Endodermal cell (in vitro differentiated cells): ENCODE data around the gene SLC26A3. TPM values are rescaled to one million over a fixed set of nuclear protein-coding genes. Genes with fewer than 3 reads are reported as not detected.

Experiments used
- DNase-seq: peaks from one replicate; pipeline ENCODE4 v3.0.0-alpha.2; 2017
- H3K27ac ChIP-seq: 2 replicates; pipeline ENCODE4 v1.5.1; 2013; ENCODE audit warnings: mild to moderate bottlenecking, low read depth, low read length, moderate library complexity
- H3K27me3 ChIP-seq: 2 replicates; pipeline ENCODE4 v1.6.1; 2013; ENCODE audit warnings: mild to moderate bottlenecking, low read length, moderate library complexity; ENCODE audit not compliant: insufficient read depth, control insufficient read depth, poor library complexity, severe bottlenecking
- H3K36me3 ChIP-seq: 2 replicates; pipeline ENCODE4 v1.7.0; 2013; ENCODE audit warnings: mild to moderate bottlenecking, low read length, moderate library complexity; ENCODE audit not compliant: control insufficient read depth, insufficient read depth
- H3K4me1 ChIP-seq: one replicate; pipeline ENCODE4 v1.7.0; 2013; ENCODE audit warnings: low read length; ENCODE audit not compliant: control insufficient read depth, insufficient read depth
- H3K4me3 ChIP-seq: 2 replicates; pipeline ENCODE4 v1.5.1; 2013; ENCODE audit warnings: mild to moderate bottlenecking, low read length, moderate library complexity
- H3K9ac ChIP-seq: 2 replicates; pipeline ENCODE4 v1.6.1; 2013; ENCODE audit warnings: mild to moderate bottlenecking, low read length, moderate library complexity; ENCODE audit not compliant: poor library complexity, severe bottlenecking; ENCODE audit errors: extremely low read depth
- H3K9me3 ChIP-seq: 2 replicates; pipeline ENCODE4 v1.6.1; 2013; ENCODE audit warnings: mild to moderate bottlenecking, low read length, moderate library complexity; ENCODE audit not compliant: control insufficient read depth
- H3K27ac Mint-ChIP-seq: 2 replicates; pipeline ENCODE4 v1.8.0; 2020; ENCODE audit warnings: mixed read lengths
- H3K27me3 Mint-ChIP-seq: 2 replicates; pipeline ENCODE4 v1.8.0; 2021; ENCODE audit warnings: mild to moderate bottlenecking, mixed read lengths; ENCODE audit not compliant: insufficient read depth
- H3K36me3 Mint-ChIP-seq: 2 replicates; pipeline ENCODE4 v1.8.0; 2020; ENCODE audit warnings: low read depth, mixed read lengths
- H3K4me1 Mint-ChIP-seq: 2 replicates; pipeline ENCODE4 v1.8.0; 2020; ENCODE audit warnings: mixed read lengths
- H3K4me3 Mint-ChIP-seq: 2 replicates; pipeline ENCODE4 v1.8.0; 2020; ENCODE audit warnings: mild to moderate bottlenecking, moderate library complexity, mixed read lengths
- H3K9me3 Mint-ChIP-seq: 2 replicates; pipeline ENCODE4 v1.8.0; 2020; ENCODE audit warnings: mild to moderate bottlenecking, mixed read lengths
- WGBS, 2 experiments: methylation state at CpG; one replicate each; pipeline versions ENCODE4 v1.1.5 to v1.1.7; 2013; ENCODE audit warnings: missing lambda C conversion rate in 2 of 2, mixed read lengths in 1 of 2; ENCODE audit not compliant: insufficient coverage in 1 of 2, insufficient read length in 1 of 2; 5-methylcytosine and 5-hydroxymethylcytosine counted together
- total RNA-seq, 2 donors: library from RNA; stranded (reverse); fragmentation: NEBNext Ultra II Directional in 1 of 2; extraction: Animal tissue kit (Norgen Biotek cat#: 25700) in 1 of 2; gene quantifications; 2 replicates in 1 of 2; 3 replicates in 1 of 2; pipeline ENCODE4 v1.2.1, GENCODE V29; 2021
- TF ChIP-seq, protein P1 (sequence below): fragments of 200-600 bp; sonication (generic); conservative IDR thresholded peaks from 2 replicates; pipeline ENCODE4 v1.5.0; 2021; ENCODE audit warnings: antibody characterized with exemption, mild to moderate bottlenecking

The SLC26A3 gene
- total RNA-seq, 2 donors from 2014 or later = not detected

DNA sequence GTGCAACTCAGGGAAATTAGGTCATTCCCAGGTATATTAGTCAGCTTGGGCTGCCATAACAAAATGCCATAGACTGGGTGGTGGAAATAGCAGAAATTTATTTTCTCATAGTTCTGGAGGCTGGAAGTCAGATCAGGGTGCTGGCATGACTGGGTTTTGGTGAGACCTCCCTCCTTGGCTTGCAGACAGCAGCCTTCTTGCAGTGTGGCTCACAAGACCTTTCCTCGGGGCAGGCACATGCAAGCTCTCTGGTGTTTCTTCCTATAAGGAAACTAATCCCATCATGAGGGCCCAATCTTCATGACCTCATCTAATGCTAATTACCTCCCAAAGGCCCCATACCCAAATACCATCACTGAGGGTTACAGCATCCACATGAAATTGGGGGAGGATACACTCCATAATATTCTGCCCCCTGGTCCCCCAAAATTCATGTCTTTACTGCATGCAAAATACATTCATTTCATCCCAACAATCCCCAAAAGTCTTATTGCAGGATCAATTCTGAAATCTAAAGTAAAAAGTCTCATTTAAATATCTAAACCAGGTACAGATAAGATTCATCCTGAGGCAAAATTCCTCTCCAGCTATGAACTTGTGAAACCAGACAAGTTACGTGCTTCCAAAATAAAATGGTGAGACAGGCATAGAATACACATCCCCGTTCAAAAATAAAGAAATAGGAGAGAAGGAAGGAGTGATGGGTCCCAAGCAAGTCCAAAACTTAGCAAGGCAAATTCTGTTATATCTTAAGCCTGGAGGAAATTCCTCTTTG is 76.5 kb downstream of the SLC26A3 start:
- Histone ChIP-seq H3K27ac (no peak overlapping the region), H3K27me3 (peaks cover 13% of the 10 kb centered on the region), H3K4me1 (no peaks in the 10 kb centered on the region), H3K9ac (no peak overlapping the region), H3K9me3 (no peaks in the 10 kb centered on the region), H3K4me3 (no peak overlapping the region), H3K36me3 (no peaks in the 10 kb centered on the region)
- Mint-ChIP-seq H3K36me3 (no peaks in the 10 kb centered on the region), H3K27me3 (peaks cover 16% of the 10 kb centered on the region), H3K4me1 (no peaks in the 10 kb centered on the region), H3K4me3 (no peak overlapping the region), H3K27ac (no peak overlapping the region), H3K9me3 (no peaks in the 10 kb centered on the region)
- no peak for DNase-seq
- 94% methylated on average over 3 of the region's 3 CpGs for WGBS, 2 experiments
- TF ChIP-seq, protein P1, sequence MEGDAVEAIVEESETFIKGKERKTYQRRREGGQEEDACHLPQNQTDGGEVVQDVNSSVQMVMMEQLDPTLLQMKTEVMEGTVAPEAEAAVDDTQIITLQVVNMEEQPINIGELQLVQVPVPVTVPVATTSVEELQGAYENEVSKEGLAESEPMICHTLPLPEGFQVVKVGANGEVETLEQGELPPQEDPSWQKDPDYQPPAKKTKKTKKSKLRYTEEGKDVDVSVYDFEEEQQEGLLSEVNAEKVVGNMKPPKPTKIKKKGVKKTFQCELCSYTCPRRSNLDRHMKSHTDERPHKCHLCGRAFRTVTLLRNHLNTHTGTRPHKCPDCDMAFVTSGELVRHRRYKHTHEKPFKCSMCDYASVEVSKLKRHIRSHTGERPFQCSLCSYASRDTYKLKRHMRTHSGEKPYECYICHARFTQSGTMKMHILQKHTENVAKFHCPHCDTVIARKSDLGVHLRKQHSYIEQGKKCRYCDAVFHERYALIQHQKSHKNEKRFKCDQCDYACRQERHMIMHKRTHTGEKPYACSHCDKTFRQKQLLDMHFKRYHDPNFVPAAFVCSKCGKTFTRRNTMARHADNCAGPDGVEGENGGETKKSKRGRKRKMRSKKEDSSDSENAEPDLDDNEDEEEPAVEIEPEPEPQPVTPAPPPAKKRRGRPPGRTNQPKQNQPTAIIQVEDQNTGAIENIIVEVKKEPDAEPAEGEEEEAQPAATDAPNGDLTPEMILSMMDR = no peak

DNA sequence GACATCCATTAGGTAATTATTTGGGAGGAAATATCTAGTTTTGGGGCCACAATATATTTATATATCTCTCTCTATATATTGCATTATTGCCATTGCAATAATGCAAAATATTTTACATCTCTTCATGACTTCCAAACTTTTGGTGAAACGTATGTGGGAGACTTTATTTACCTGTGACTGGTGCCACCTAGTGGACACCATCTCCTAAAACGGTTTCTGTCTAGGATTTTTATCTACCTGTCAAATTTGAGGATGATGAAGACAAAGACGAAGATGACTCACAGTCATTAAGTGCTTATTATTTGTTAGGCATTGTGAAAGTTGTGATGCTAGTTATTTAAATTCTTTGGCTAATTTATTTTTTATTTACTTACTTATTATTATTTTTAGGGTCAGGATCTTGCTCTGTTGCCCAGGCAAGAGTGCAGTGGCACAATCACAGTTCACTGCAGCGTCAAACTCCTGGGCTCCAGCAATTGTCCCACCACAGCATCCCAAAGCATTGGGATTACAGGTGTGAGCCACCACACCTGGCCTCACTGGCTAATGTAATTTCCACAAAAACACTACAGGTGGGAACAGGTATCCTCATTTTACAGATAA is 77.8 kb downstream of the SLC26A3 start:
- no peaks in the 10 kb centered on the region for H3K9me3 ChIP-seq
- no peak overlapping the region for H3K27ac ChIP-seq
- H3K9ac ChIP-seq = no peak overlapping the region
- H3K4me3 ChIP-seq = no peak overlapping the region
- H3K4me1 ChIP-seq = no peaks in the 10 kb centered on the region
- no peaks in the 10 kb centered on the region for H3K36me3 Mint-ChIP-seq
- H3K27me3 ChIP-seq = peaks cover 13% of the 10 kb centered on the region
- TF ChIP-seq, protein P1 = peak; percentile 87
- H3K9me3 Mint-ChIP-seq = no peaks in the 10 kb centered on the region
- H3K36me3 ChIP-seq = no peaks in the 10 kb centered on the region
- H3K27me3 Mint-ChIP-seq = peaks cover 16% of the 10 kb centered on the region
- no peaks in the 10 kb centered on the region for H3K4me1 Mint-ChIP-seq
- peak; percentile 63 for DNase-seq
- no peak overlapping the region for H3K27ac Mint-ChIP-seq
- H3K4me3 Mint-ChIP-seq = no peak overlapping the region
- WGBS, 2 experiments = 0 to 38% methylated on average over 1 to 4 of the region's 4 CpGs

DNA sequence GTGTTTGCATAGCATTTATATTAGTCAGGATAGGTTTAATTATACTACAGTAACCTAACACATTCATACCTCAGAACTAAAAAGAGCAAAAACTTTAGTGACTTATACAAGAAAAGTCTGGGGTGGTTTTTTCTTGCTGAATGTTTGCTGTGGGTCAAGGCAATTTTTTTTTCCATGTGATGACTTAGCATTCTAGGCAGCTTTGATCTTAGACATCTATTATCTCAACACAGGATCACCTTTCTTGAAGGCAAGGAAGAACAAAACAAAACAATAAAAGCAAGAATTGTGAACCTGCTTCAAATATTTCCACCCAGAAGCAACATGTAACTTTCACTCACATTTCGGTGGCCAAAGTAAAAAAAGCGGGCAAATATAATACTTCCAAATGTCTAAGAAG is 79.8 kb downstream of the SLC26A3 start:
- Histone ChIP-seq H3K4me3 (no peak overlapping the region), H3K9ac (no peak overlapping the region), H3K9me3 (no peaks in the 10 kb centered on the region), H3K4me1 (no peaks in the 10 kb centered on the region), H3K36me3 (no peaks in the 10 kb centered on the region), H3K27ac (no peak overlapping the region), H3K27me3 (peaks cover 5% of the 10 kb centered on the region)
- WGBS, 2 experiments = 82% methylated on average over 2 of the region's 2 CpGs; no CpG with 5 or more reads in 1 of the 2 experiments
- H3K4me3 Mint-ChIP-seq = no peak overlapping the region
- H3K4me1 Mint-ChIP-seq = no peaks in the 10 kb centered on the region
- no peak for DNase-seq
- no peak overlapping the region for H3K27ac Mint-ChIP-seq
- TF ChIP-seq, protein P1 = no peak
- no peaks in the 10 kb centered on the region for H3K36me3 Mint-ChIP-seq
- peaks cover 15% of the 10 kb centered on the region for H3K27me3 Mint-ChIP-seq
- H3K9me3 Mint-ChIP-seq = no peaks in the 10 kb centered on the region
